Inflammatory macrophage treated with lipopolysaccharide for 1 hour (primary cell): ENCODE measurements around the gene EGFLAM.

Source experiments
- DNase-seq, 2 donors: peaks; one replicate each; pipeline ENCODE4 v3.0.0-alpha.2; 2020 to 2022

Gene EGFLAM

DNA sequence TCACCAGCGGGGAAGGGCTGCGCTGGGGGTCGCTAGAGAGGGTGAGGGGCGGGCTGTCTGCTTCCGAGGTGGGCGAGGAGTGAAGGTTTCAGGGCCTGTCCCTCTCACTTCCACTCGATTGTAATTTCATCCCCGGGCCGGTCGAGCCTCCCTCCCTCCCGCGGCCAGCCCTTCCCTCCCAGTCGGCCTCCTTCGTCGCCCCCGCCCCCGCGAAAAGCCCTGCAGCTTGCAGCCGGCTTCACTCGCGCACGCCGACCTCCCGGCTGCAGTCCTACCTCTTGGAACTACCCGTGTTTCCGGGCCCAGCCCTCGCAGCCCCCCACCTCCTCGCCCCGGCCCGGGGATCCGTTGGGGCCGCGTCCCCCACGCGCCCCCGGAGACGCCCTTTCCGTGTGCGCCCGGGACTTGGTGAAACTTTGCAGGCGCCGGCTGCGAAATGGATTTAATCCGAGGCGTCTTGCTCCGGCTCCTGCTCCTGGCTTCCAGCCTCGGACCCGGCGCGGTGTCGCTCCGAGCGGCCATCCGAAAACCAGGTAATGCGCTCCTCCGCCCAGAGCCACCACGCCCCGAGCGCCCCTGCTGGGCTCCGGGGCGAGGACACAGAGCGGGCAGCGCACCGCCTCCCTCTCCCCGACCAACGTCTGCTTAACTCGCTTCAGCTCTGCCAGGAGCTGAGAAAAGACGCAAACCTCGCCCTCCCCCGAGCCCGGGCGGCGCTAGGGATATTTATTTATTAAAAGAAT lies at the start of gene EGFLAM:
Gene EGFLAM (plus strand): TSS at position 241 of the 743 bp plus-strand sequence. CDS start 196 bp downstream, at position 437.
- DNase-seq = no peak

DNA sequence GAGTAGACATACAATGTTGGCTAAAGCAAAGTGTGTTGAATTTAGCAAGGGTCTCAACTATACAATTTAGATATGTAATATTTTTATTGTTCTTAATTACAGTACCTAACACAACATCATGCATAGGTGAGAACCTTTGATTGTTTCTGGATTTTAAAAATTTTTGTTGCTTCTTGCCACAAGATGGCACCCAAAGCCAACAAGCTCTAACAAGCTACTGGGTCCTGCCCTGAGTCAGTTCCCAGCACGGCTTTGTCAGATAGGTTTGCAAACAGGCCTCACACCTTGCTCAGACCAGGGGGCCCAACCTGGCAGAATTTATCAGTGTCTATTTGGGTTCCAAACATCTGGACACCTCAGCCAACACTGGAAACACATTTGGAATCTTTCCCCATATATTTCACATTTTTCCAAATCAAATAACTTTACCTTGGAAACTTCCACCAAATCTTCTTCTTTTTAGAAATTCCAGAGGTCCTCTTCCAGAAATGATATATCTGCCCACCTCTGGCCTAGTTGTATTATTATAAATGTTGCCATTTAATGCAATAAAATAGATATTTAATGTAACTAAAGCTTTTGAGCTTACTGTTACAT lies 49.5 kb upstream of the EGFLAM start:
- DNase-seq = peak in 1 of 2 donors; percentile 2

GRCh38 chr5:38210676-38211353 lies 47.5 kb upstream of the EGFLAM start:
- DNase-seq = no peak

GRCh38 chr5:38211354-38211710 lies 47.0 kb upstream of the EGFLAM start:
- no peak for DNase-seq

DNA sequence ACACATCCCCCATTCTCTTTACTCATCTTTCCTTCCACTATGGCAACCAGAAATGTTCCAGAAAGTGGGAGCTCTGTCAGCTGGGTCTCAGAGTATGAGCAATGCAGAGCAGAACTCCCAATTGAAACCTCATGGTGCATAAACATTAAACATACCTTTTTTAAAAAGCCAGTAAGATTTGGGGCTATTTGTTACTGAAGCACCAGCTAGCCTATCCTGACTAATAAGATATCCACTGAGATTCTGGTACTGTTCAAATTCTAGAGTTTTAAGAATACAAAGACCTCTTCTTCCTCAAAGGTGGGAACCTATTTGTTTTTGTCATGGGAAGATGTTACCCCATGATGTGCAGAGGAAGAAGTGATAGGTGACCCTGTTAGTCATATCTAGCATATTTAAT lies 46.1 kb upstream of the EGFLAM start:
- no peak for DNase-seq

GRCh38 chr5:38226091-38226490 lies 32.3 kb upstream of the EGFLAM start:
- DNase-seq = no peak

DNA sequence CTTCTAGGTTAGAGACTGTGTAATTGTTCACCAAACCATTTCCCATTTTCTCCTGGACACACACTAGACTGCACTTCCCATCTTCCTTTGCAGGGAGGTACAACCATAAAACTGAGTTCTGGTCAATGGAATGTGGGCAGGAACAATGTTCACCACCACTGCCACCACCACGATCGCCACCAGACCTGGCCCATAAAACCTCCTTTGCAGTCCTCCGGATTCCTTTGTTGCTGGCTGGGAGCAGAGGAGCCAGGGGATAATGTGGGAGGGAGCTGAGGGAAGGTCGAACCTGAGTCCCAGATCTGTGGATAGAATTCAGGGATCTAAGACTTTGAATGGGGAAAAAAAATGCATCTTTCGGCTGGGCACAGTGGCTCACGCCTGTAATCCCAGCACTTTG lies 29.4 kb upstream of the EGFLAM start:
- DNase-seq = no peak

DNA sequence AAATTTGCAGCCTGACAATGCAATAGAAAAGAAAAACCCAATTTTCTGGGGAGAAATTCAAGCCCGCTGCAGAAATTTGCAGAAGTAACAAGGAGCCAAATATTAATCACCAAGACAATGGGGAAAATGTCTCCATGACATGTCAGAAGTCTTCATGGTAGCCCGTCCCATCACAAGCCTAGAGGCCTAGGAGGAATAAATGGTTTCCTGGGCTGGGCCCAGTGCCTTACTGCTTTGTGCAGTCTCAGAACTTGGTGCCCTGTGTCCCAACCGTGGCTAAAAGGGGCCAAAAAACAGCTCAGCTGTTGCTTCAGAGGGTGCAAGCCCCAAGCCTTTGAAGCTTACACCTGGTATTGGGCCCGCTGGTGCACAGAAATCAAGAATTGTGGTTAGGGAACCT lies 23.6 kb upstream of the EGFLAM start:
- no peak for DNase-seq

- DNase-seq = no peak
Measured at GRCh38 chr5:38237681-38238080, 20.7 kb upstream of the EGFLAM start.

DNA sequence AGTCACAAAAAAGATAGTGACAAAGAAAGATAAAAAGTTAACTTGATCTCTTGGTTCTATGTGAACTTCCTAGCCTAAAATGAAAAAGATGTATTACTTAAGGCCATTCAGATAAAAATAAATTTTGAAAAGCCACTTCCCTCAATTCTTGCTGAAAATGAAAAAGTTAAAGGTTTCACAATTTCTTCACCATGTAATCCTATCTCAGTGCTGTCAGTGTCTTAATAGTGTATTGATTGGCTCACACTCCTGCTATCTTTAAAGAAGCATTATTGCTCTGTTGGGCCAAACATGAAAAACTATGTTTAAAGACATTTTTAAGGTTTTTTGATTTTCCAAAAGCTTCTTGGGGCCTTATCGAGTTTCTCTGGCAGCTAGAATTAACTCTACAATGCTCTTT lies 18.1 kb upstream of the EGFLAM start:
- no peak for DNase-seq

DNA sequence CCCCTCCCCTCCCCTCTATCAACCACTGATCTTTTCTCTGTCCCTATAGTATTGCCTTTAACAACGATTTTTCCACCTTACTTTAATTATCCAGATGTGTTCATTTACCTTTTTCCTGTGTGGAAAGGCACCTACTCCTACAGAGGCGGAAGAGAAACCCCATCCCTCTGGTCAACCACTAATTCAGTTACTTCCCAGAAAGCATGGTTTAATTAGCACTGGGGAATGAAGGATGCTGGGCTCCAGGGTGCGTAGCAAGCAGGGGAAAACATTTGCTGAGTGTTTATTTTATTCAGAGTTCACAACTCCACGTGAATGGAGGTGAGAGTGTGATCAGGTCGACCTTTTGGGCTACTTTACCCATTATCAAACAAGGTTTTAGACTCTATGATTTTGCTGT lies 16.7 kb upstream of the EGFLAM start:
- no peak for DNase-seq

DNA sequence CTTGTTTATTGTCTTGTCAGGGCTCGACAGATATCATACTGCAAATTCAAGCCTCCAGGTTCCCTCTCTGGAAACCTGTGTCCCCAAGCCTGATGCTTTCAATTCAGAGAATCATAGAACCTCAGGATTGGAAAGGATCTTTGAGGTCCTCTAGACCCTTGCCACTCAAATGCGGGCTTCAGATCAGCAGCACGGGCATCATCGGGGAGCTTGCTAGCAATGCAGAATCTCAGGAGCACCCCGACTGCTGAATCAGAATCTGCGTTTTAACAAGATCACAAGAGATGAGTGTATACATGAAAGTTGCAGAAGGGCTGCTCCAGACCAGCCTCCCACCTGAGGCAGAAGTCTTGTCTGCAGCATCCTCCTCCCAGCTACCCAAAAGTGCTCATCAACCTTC lies 13.1 kb upstream of the EGFLAM start:
- DNase-seq = no peak

- no peak for DNase-seq
Measured at GRCh38 chr5:38249301-38249700, 9.1 kb upstream of the EGFLAM start.

- no peak for DNase-seq
Measured at GRCh38 chr5:38249812-38250211, 8.5 kb upstream of the EGFLAM start.

GRCh38 chr5:38250763-38251448 lies 7.5 kb upstream of the EGFLAM start:
- no peak for DNase-seq

GRCh38 chr5:38253759-38254158 lies 4.6 kb upstream of the EGFLAM start:
- DNase-seq = no peak

GRCh38 chr5:38257308-38258041 lies 884 bp upstream of the EGFLAM start:
- no peak for DNase-seq

DNA sequence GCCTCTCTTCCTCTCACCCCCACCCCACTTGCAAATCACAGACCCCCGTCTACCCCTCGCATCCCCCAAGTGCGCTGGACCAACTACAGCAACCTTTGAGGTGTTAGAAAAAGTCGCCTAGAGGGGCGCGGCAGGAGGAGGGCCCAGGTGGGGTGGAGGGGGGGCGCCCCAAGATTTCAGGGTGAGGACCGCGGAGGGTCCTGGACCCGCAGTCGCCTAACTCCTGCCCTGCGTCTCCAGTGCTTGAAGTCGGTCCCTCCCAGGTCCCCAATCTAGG lies 379 bp upstream of the EGFLAM start:
- DNase-seq = no peak

DNA sequence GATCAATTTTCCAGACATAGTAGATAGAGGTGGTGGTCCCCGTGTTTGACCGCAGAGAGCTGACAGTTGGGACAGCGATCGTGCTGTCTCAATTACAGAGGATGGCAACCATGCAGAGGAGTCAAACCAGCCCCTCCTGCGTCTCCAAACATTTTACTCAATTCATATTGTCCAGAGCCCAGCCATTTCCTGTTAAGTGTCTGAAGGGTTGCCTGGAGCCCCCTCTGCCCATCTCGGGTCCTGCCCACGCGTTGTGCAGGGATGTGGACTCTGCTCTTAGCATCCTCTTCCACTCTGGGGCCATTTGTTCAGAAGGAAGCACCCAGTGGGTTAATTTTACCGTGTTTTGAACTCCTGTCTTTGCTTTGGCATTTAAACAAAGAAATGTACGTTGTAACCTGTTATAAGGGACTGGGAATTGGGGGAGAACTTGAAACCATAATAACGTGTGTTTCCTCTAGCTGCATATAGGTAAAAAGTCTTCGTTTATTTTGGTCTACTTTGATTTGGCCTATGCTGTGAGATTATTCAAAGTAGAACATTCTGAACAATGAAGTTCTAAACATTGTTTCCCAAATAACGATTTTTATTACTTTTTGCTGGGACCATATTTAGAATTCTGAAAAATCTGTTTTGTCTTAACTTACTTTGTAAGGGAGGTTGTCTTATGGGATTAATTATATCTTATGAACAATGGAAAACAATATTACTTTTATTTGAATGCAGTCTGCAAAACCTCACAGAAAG lies 876 bp downstream of the EGFLAM start:
- DNase-seq = no peak

DNA sequence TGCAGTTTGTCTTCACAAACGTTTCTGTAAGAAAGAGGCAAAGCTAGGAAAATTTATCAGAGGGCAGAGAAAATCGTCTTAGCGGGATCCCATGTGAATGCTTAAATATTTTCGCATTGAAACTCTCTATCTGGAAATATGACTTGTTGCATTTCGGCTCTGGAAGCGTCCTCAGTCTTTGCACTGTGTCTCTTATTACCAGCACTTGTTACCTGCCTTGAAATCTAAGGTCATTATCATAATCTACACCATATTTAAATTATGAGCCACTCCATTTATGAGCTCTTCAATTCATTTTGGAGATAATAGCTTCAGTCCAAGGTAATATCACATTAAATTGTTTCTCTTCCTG lies 1.4 kb downstream of the EGFLAM start:
- DNase-seq = no peak

- no peak for DNase-seq
Measured at GRCh38 chr5:38263983-38264382, 5.6 kb downstream of the EGFLAM start.

DNA sequence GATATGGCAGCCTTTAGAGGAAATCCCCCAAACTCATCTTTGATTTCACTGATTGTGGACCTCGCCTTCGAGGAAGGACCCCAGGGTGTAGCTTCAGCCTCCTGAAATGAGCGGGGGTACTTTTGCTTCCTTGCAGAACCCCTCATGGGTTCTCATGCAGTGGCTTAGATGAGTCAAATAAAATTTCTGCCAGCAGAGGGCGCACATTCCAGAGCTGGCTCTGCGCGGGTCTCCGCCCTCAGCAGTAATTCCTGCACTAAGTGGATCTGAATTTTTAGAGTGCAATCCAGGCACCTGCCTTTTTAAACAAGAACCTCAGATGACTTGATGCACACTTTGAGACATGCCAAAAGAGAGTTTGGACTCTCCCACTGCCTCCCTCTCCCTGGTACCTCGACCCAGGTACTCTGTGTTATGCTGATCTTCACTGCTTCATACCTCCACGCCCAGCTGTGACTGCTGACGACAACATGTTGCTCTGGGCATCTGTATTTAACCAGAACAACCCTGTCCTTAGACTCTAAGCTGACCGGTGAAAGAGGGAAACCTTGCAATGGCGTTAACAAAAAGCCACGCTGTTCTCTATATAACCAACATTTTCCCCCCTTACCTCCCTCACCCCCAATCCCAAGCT lies 7.3 kb downstream of the EGFLAM start:
- DNase-seq = peak; percentile 3 to 64
